Gastroesophageal sphincter (tissue), 3 donors: ENCODE data around the gene SEMA4D.

Experiments
- CTCF ChIP-seq, 4 experiments: fragments of 200-600 bp in 2 of 4; fragments of 450-650 bp in 2 of 4; sonication (generic) in 1 of 4; IDR thresholded peaks; one replicate each; pipeline ENCODE4 v1.5.1; 2017 to 2019; ENCODE audit warnings: antibody characterized with exemption in 4 of 4, mild to moderate bottlenecking in 2 of 4, moderate library complexity in 2 of 4
- EP300 ChIP-seq: sonication (generic); formaldehyde crosslinking; IDR thresholded peaks from one replicate; pipeline ENCODE4 v1.6.1; 2017; ENCODE audit warnings: antibody characterized with exemption, mild to moderate bottlenecking
- POLR2A ChIP-seq, 2 donors: fragments of 450-650 bp; IDR thresholded peaks; one replicate each; pipeline ENCODE4 v1.6.1; 2017; ENCODE audit warnings: antibody characterized with exemption in 2 of 2, mild to moderate bottlenecking in 2 of 2, moderate library complexity in 1 of 2
- POLR2AphosphoS5 ChIP-seq: sonication (generic); formaldehyde crosslinking; IDR thresholded peaks from one replicate; pipeline ENCODE4 v1.6.1; 2017; ENCODE audit warnings: antibody characterized with exemption

DNA sequence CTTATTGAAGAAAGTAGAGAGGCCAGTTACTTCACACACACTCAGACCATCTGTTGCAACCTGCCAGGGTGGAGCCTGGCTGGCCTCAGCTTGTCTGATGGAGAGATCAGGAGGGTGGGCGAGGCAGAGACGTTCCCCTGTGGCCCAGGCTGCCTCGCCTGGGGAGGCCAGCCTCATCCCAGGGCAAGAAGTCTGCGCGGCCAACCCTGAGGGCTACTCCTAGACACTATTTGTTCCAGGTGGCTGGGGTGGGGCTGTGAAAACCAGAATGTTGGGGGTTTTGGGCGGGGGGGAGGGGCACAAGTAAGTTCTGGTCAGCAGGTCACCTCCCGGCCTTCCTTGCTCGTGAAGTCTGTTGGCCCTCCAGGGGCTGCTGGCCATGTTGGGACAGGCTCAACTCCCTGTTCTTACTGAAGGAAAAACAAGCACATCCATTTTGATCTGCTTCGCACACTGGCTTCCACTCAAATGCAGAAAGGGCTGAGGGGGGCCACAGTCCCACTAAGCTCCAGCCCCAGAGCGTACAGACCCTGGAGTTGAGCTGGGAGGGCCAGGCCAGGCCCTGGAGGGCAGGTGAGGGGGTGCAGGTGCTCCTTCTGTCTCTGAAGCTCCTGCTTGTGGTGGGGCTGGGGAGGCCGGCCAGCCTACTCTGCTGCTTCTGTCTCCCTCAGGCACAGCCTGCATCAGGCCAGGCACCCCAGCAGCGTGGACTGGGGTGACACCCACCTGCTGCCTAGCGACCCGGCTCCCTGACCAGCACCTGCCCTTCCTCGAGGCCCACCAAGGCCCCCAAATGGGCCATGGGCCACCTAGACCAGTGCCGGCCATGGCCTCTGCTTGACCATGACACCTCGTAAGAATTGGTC lies 133.0 kb downstream of the SEMA4D start:
- no peak for TF ChIP-seq CTCF (IDR thresholded peaks at IDR 0.05)
- no peak for TF ChIP-seq EP300
- no peak for TF ChIP-seq POLR2A (IDR thresholded peaks at IDR 0.05)
- no peak for TF ChIP-seq POLR2AphosphoS5
